AG20443 (cell line): ENCODE results near the gene SRR.

ENCODE experiments used
- DNase-seq: peaks from one replicate; pipeline ENCODE4 v3.0.0; 2012; ENCODE audit warnings: low spot score, mixed read lengths

The SRR gene

GRCh38 chr17:2346475-2346874 lies 42.7 kb downstream of the SRR start:
- no peak for DNase-seq

GRCh38 chr17:2347805-2348685 lies 44.3 kb downstream of the SRR start:
- DNase-seq, result peak; percentile 92

GRCh38 chr17:2351269-2351668 lies 47.5 kb downstream of the SRR start:
- no peak for DNase-seq

DNA sequence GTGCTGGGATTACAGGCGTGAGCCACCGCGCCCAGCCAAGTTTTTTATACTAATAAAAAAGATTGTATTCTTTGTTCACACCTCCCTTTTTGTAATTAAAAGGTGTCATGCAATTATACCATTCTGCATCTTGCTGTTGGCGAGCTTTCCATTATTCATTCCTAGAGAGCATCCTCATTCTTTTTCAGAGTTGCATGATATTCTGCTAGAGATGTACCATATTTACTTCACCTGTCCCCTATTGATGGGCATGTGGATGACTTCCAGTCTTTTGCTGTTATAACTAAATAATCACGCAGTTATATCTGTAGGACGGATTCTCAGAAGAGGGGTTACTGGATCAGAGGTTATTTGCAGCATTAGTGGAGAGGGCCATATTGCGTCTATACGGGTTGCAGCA lies 50.6 kb downstream of the SRR start:
- DNase-seq, result no peak

DNA sequence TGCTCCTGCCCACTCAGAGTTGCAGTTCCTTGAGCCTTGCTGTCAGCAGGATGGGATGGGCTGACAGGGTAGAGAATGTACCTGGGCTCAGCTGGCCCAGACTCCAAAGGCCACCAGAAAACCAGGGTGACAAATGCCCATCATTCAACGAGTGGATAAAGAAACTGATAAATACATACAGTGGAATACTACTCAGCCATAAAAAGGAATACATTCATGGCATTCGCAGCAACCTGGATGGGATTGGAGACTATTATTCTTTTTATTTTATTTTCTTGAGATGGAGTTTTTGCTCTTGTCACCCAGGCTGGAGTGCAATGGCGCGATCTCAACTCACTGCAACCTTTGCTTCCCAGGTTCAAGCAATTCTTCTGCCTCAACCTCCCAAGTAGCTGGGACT lies 53.5 kb downstream of the SRR start:
- no peak for DNase-seq

DNA sequence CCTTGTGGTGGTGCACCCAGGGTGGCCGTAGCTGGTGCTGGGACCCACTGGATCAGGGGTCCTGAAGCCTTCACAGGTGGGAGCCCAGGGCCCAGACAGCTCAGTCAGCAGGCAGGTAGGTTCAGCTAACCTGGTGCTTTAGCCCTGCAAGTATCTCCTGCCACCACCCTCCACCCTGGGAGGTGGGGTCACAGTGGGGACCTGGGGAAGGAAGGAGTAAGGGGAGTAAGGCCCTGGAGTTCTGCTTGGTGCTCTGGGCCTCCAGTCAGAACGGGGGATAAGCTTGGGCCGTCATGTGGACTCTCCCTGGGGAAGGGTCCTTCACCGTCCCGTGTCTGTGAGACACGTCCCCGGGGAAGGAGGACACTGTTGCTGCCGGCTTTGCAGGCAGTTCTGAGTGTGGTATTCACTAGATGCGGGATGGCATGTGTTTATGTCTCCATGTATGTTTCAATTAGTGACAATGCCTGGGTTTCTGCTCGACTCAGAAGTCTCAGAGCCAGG lies 54.2 kb downstream of the SRR start:
- DNase-seq, result no peak

DNA sequence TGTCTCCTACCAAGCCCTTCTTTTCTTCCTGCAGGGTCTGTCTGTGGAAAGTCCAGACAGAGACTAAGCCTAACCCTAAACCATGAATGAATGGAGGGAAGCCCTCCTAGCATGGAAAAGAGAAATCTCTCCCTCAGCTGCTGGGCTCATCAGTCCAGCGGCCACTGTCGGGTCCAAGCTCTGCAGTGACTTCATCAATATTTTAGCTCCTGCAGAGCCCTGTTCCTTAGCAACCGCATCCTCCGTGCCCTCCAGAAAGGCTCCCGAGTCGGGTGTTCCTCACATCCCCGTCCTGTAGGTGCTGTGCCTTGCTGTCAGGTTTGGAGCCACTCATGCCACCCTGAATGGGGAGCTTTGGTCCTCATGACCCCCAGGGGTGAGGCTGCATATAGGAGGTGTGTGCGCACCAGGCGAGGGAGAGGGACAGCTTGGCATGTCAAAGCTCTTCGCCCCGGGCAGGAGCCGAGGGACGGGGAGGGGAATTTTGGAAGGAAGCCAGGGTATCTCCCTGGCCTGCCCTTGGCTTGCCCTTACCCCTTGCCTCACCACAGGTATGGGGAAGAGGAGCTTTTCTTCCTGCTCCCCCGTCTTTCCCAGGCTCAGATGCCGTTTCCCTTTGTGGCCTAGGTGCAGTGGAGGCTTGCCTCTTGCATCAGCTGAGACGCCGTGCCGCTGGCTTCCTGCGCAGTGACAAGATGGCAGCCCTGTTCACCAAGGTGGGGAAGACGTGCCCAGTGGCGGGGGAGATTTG lies 57.4 kb downstream of the SRR start:
- no peak for DNase-seq

GRCh38 chr17:2362016-2362415 lies 58.3 kb downstream of the SRR start:
- no peak for DNase-seq

- DNase-seq, result no peak
These were observed 58.7 kb downstream of the SRR start for GRCh38 chr17:2362416-2362815.

DNA sequence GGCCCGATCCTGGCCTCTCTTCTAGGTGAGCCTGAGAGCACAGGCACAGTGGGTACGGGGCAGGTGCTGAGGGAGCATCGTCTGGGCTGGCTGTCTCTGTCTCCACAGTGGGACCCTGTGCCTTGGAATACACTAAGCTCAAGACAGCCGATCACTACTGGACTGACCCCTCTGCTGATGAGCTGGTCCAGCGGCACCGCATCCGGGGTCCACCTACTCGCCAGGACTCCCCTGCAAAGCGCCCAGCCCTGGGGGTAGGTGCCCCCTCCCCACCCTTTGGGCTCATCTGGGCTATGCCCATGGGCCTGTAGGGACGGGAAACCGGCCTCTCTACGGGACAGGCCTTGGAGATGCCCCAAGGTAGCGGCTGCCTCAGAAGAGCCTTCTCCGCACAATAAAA lies 59.1 kb downstream of the SRR start:
- DNase-seq, result no peak

DNA sequence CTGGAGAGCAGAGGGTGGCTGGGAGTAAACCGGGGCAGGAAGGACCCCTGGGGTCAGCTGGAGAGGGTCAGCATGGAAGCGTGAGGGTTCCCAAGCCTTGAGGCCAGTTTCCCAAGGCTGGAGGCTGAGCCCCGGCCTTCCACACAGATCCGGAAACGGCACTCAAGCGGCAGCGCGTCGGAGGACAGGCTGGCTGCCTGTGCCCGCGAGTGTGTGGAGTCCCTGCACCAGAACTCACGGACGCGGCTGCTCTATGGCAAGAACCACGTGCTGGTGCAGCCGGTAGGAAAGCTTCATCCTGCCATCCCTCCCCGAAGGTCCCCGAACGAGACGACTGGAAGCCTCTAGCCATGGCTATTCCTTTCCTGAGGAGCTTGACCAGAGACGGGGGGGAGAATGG lies 59.6 kb downstream of the SRR start:
- DNase-seq, result no peak

GRCh38 chr17:2363851-2364762 lies 60.4 kb downstream of the SRR start:
- DNase-seq, result no peak

DNA sequence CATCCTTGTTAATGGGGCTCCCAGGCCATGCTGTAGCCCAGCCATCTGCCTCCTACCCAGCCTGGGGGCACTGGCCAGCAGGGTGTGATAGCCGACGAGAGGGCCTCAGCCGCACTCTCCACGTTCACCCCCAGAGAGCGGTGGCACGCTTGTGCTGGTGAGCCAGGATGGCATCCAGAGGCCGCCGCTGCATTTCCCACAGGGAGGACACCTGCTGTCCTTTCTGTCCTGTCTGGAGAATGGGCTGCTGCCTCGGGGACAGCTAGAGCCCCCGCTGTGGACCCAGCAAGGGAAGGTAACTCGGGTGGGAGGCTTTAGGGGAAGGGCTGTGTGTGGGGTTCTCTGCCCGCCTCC lies 61.0 kb downstream of the SRR start:
- DNase-seq, result no peak

DNA sequence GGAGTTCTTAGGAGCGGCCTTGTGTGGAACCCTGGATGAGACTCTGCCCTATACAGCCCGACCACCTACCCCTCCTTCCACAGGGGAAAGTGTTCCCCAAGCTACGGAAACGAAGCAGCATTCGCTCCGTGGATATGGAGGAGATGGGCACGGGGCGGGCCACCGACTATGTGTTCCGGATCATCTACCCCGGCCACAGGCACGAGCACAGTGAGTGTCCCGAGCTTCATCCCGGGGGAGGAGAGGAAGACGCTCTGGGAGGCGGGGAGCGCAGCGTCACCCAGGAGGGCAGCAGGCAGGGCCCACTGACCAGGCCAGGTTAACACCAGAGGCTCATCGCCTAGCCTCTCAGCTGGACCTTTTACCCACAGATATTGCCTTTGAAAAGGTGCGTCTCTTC lies 61.4 kb downstream of the SRR start:
- no peak for DNase-seq

DNA sequence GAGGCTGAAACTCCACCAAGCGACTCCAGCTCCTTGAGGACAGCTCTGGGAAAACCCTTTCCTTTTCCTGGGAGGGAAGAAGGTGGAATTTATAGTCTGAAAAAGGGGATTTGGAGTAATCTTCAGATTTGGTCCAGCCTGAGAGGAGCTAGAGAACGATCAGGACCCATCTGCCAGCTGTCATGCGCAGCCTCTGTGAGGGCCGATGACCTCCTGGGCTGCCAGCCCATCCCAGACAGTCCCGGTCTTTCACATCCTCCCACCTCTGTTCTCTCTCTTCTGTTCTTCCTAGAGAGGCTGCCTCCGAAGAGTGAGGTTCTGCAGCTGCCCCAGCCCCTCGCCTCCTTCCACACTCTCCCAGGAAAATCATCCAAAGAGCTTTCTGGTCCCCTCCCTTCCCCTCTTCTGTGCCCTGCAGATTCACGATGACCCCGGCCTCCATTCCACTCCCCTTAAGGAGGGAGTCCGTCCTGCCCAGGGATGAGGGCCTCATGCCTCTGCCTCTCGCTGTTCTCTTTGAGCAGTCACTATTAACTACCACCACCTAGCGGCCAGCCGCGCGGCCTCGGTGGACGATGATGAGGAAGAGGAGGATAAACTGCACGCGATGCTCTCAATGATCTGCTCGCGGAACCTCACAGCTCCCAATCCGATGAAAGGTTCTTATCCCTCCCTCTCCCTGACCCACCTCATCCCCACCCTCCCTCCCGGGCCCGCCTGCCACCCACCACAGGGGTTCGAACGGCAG lies 63.2 kb downstream of the SRR start:
- no peak for DNase-seq

DNA sequence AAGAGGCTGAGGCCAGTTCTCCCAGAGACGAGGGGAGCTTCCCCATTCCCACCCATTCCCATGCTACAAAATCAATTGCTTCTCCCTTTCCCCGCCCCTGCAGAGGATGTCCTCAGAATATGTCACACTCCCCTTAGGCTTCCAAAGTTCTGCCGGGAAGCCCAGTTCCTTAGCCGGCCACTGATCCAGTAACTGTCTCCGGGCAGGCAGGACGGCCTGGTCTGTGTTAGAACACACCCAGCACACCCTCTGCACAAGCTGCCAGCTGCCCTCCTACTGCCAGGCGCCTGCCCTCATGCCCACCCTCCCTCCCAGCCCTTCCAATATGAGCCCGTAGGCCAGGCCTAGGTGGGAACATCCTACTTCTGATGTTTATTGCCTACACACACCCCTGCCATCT lies 64.6 kb downstream of the SRR start:
- DNase-seq, result no peak

DNA sequence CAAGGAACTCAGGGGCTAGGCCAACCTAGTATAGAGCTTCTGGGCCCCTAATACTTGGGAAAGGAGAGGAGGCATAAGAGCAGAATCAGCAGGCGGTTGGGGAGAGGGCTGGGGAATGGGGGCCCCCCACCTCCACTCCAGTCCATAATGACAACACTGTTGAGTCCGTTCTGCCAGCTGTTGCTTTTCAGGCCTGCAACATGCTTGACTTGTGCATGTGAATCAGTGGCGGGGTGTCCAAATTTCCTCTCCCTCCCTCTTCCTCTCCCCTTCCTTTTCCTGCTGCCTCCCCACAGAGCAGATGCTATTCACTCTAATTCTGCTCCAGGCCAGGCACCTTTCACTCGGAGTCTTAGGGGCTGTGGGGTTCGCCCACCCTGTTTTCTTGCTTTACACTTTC lies 65.3 kb downstream of the SRR start:
- no peak for DNase-seq

GRCh38 chr17:2369551-2370210 lies 65.9 kb downstream of the SRR start:
- no peak for DNase-seq

DNA sequence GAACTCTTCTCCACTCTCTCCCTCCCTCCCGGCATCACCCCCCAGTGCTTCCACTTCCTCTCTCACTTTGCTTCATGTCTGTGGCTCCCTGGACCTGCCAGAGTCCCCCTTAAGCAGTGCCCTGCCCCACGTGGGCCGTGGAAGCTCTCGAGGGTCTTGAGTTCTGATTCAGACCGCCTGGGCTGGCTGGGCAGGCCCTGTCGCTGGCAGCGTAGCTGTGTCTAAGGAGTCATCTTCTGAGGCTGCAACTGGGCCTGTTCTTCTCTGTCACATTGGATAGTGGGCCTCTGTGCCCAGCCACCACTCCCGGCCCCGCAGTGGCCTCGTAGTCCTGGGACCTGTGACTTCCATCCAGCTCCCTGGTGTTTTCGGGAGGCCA lies 66.5 kb downstream of the SRR start:
- no peak for DNase-seq

DNA sequence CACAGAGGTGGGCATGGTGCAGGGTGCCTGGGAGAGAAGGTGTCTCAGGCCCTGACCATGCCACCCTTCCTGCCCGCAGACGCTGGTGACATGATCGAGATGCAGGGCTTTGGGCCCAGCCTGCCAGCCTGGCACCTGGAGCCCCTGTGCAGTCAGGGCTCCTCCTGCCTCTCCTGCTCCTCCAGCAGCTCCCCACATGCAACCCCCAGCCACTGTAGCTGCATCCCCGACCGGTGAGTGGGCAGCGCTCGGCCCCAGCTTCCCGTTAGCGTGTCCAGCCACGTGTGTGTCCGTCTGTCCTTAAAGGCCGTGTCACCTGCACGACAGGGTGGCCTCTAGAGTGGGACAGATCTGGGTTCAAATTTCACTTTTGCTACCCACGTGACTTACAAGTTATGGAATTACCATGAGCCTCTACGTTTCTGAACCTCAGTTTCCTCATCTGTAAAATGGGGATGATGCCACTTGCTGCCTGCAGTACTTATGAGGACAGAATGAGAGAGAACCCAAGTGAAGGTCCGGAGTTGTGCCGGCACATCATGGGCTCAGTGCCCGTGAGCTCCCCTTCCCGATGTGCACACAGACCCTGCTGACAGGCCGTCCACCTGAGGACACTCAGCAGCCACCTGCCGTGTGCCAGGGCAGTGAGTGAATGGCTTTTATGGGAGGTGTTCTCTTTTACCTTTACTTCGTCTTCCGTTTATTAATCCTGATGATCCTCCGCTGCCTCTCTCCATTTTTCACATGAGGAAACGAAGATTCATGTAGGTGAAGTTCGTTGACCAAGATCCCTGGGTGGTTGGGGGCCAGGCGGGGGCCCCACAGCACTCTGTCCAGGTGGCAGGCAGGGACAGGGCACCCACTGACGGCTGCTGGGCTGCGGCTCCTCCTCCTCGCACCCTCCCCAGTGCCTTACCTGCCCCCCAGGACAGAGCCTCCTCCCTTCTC lies 67.7 kb downstream of the SRR start:
- no peak for DNase-seq
